GM12878 (cell line): Measurements from ENCODE around the gene CRB1. TPM values are rescaled to one million over a fixed set of nuclear protein-coding genes. Genes with fewer than 3 reads are reported as not detected.

ENCODE experiments used
- ATAC-seq: fragments of 200-7000 bp; cut with Tn5 transposase; 3 replicates; pipeline ENCODE4 v1.9.1; 2020; ENCODE audit warnings: mild to moderate bottlenecking, moderate library complexity
- BruUV-seq: library from RNA; stranded (reverse); fragments of 400-500 nt; replicated peaks from 2 replicates; lab custom pipeline; 2021; lab: Mats Ljungman, UMichigan
- CTCF ChIA-PET: fragments of 300-600 bp; sonication (Branson Sonifier 250); formaldehyde crosslinking; extraction: SDS; loops from one replicate; lab custom pipeline; 2021; ENCODE audit warnings: inconsistent platforms; lab: Yijun Ruan, JAX
- POLR2A ChIA-PET: fragments of 350-600 bp; formaldehyde crosslinking; extraction: SDS; loops from one replicate; lab custom pipeline; 2021; ENCODE audit warnings: inconsistent platforms; lab: Charles Lee
- RAD21 ChIA-PET: fragments of 300-600 bp; sonication (Branson Sonifier 250); formaldehyde crosslinking; loops from one replicate; lab custom pipeline; 2023; ENCODE audit warnings: antibody characterized with exemption; ENCODE audit not compliant: unreplicated experiment; lab: Charles Lee
- SMC1A ChIA-PET: fragments of 300-600 bp; sonication (Branson Sonifier 250); formaldehyde crosslinking; loops from one replicate; lab custom pipeline; 2023; ENCODE audit not compliant: unreplicated experiment, uncharacterized antibody; lab: Charles Lee
- DNase-seq: peaks from one replicate; pipeline ENCODE4 v3.0.0-alpha.2; 2011; ENCODE audit warnings: low read depth, low spot score
- FAIRE-seq: peaks from 3 replicates; lab custom pipeline; 2011; peaks lifted over from hg19 to GRCh38; lab: Jason Lieb, UNC
- H2AFZ ChIP-seq: 2 replicates; pipeline ENCODE4 v1.6.0; 2011; ENCODE audit warnings: low read depth, low read length, control low read depth; ENCODE audit not compliant: control insufficient read depth
- H3K27ac ChIP-seq: 2 replicates; pipeline ENCODE4 v1.5.1; 2011; ENCODE audit warnings: control low read depth; ENCODE audit not compliant: control insufficient read depth, insufficient read depth
- H3K27me3 ChIP-seq, 2 experiments: replicated peaks in 1 of 2; 2 replicates each; pipeline versions ENCODE4 v1.6.0 to v1.6.1; 2011; ENCODE audit warnings: low read length in 1 of 2; ENCODE audit not compliant: control insufficient read depth in 2 of 2, insufficient read depth in 2 of 2
- H3K36me3 ChIP-seq, 2 experiments: 2 replicates each; pipeline ENCODE4 v1.5.1; 2011; ENCODE audit warnings: low read length in 1 of 2; ENCODE audit not compliant: control insufficient read depth in 2 of 2, insufficient read depth in 2 of 2
- H3K4me1 ChIP-seq: 2 replicates; pipeline ENCODE4 v1.6.1; 2011; ENCODE audit warnings: mild to moderate bottlenecking, low read length, moderate library complexity, mixed read lengths; ENCODE audit not compliant: control insufficient read depth, insufficient read depth
- H3K4me2 ChIP-seq: 2 replicates; pipeline ENCODE4 v1.6.0; 2011; ENCODE audit warnings: control low read depth; ENCODE audit not compliant: control insufficient read depth, insufficient read depth
- H3K4me3 ChIP-seq: fragments of 200-600 bp; sonication (generic); 2 replicates; pipeline ENCODE4 v1.5.1; 2016
- H3K79me2 ChIP-seq: 2 replicates; pipeline ENCODE4 v1.6.0; 2011; ENCODE audit warnings: low read length; ENCODE audit not compliant: control insufficient read depth, insufficient read depth
- H3K9ac ChIP-seq: 2 replicates; pipeline ENCODE4 v1.8.0; 2011; ENCODE audit warnings: low read length, control low read depth, mixed read lengths; ENCODE audit not compliant: control insufficient read depth, insufficient read depth
- H3K9me3 ChIP-seq: replicated peaks from 3 replicates; pipeline ENCODE4 v1.5.1; 2011; ENCODE audit warnings: mild to moderate bottlenecking, low read length; ENCODE audit not compliant: control insufficient read depth, insufficient read depth
- H4K20me1 ChIP-seq: 2 replicates; pipeline ENCODE4 v1.6.0; 2011; ENCODE audit not compliant: control insufficient read depth, insufficient read depth
- CREB1 ChIP-seq: IDR thresholded peaks from 2 replicates; pipeline ENCODE4 v1.6.1; 2012; ENCODE audit warnings: low read depth, mild to moderate bottlenecking, inconsistent platforms
- E2F8 ChIP-seq: fragments of 450-650 bp; IDR thresholded peaks from 2 replicates; pipeline ENCODE4 v1.6.1; 2018; ENCODE audit warnings: mild to moderate bottlenecking, low read depth, moderate library complexity; ENCODE audit not compliant: partially characterized antibody
- ESRRA ChIP-seq: IDR thresholded peaks from 2 replicates; pipeline ENCODE4 v1.6.1; 2012; ENCODE audit warnings: mild to moderate bottlenecking, low read length, improper control_type of control experiment
- FOS ChIP-seq: IDR thresholded peaks from 3 replicates; pipeline ENCODE4 v1.6.1; 2011; ENCODE audit warnings: borderline replicate concordance; ENCODE audit not compliant: insufficient read length; ENCODE audit errors: extremely low read depth
- HSF1 ChIP-seq: fragments of 150-350 bp; IDR thresholded peaks from 2 replicates; pipeline ENCODE4 v1.6.1; 2014; ENCODE audit warnings: mild to moderate bottlenecking, low read depth, low read length
- IKZF1 ChIP-seq: fragments of 450-650 bp; conservative IDR thresholded peaks from 2 replicates; pipeline ENCODE4 v1.6.1; 2017; ENCODE audit warnings: antibody characterized with exemption, mild to moderate bottlenecking
- JUNB ChIP-seq: IDR thresholded peaks from 2 replicates; pipeline ENCODE4 v1.6.1; 2016; ENCODE audit warnings: antibody characterized with exemption, mild to moderate bottlenecking
- MAX ChIP-seq: IDR thresholded peaks from 2 replicates; pipeline ENCODE4 v1.6.1; 2012; ENCODE audit warnings: low read depth, low read length, improper control_type of control experiment
- MTA2 ChIP-seq: fragments of 450-650 bp; IDR thresholded peaks from 2 replicates; pipeline ENCODE4 v1.6.1; 2016; ENCODE audit warnings: low read depth, mild to moderate bottlenecking, moderate library complexity
- NFYA ChIP-seq: IDR thresholded peaks from 2 replicates; pipeline ENCODE4 v1.6.1; 2011; ENCODE audit warnings: low read depth, mild to moderate bottlenecking, low read length, improper control_type of control experiment, borderline replicate concordance
- RB1 ChIP-seq: fragments of 450-650 bp; formaldehyde crosslinking; IDR thresholded peaks from 2 replicates; pipeline ENCODE4 v1.6.1; 2017; ENCODE audit warnings: mild to moderate bottlenecking, borderline replicate concordance
- RELA ChIP-seq: fragments of 450-650 bp; IDR thresholded peaks from 2 replicates; pipeline ENCODE4 v1.8.0; 2014; ENCODE audit warnings: borderline replicate concordance; ENCODE audit not compliant: partially characterized antibody
- SPI1 ChIP-seq: IDR thresholded peaks from 2 replicates; pipeline ENCODE4 v1.6.1; 2011; ENCODE audit warnings: low read depth, mild to moderate bottlenecking, low read length, moderate library complexity, borderline replicate concordance; ENCODE audit not compliant: insufficient read depth
- USF2 ChIP-seq: IDR thresholded peaks from 2 replicates; pipeline ENCODE4 v1.6.1; 2011; ENCODE audit warnings: low read depth, low read length, improper control_type of control experiment, borderline replicate concordance
- ZNF24 ChIP-seq: fragments of 450-650 bp; IDR thresholded peaks from 2 replicates; pipeline ENCODE4 v1.6.1; 2017; ENCODE audit warnings: antibody characterized with exemption, mild to moderate bottlenecking
- WGBS: methylation state at CpG from one replicate; pipeline ENCODE4 v1.1.6; 2016; ENCODE audit warnings: low lambda C conversion rate; ENCODE audit not compliant: insufficient replicate concordance, insufficient coverage; ENCODE audit errors: missing lambda C conversion rate; 5-methylcytosine and 5-hydroxymethylcytosine counted together
- in situ Hi-C: fragments of 300-500 bp; cut with MboI; formaldehyde crosslinking; loops from 9 replicates; pipeline ENCODE4 v1.14.3; 2018; ENCODE audit warnings: mixed read lengths
- intact Hi-C: fragments of 100-400 bp; cut with micrococcal nuclease; formaldehyde crosslinking; loops from one replicate; pipeline ENCODE4 v1.14.2; 2022; ENCODE audit not compliant: unreplicated experiment
- polyA plus RNA-seq, 11 experiments: library from polyadenylated mRNA; depleted of rRNA in 4 of 11; unstranded in 6 of 11; stranded (reverse) in 5 of 11; fragments of >200 nt; fragmentation: Nextera tagmentation in 4 of 11; fragmentation: Illumina TruSeq in 1 of 11; extraction: Ambion mirVana in 4 of 11; extraction: Trizol in 1 of 11; gene quantifications; 1 replicate in 1 of 11; 2 replicates in 10 of 11; pipeline versions ENCODE4 v1.2.1 to v1.2.3, GENCODE V29; 2011 to 2016; ENCODE audit warnings: inconsistent platforms in 2 of 11, missing spikeins in 2 of 11, low read depth in 1 of 11
- total RNA-seq, 4 experiments: library from RNA; depleted of rRNA in 3 of 4; stranded (reverse); fragments of >200 nt in 3 of 4; fragmentation: Illumina TruSeq in 1 of 4; extraction: Trizol in 1 of 4; gene quantifications; 2 replicates each; pipeline versions ENCODE4 v1.2.1 to v1.2.3, GENCODE V29; 2013 to 2021

CRB1 gene
- total and polyA plus RNA-seq, 10 of the 15 experiments (the other 5 are each of a cell fraction or from before 2014, with no cell fraction given), result 0.06 to 0.10 (median 0.06) TPM; not detected in 7

GRCh38 chr1:197330213-197330612, 62.2 kb downstream of the CRB1 start:
- Histone ChIP-seq H3K79me2 (no peaks in the 10 kb centered on the region), H2AFZ (no peak overlapping the region), H3K4me1 (no peaks in the 10 kb centered on the region), H3K27ac (no peak overlapping the region), H3K4me2 (no peak overlapping the region), H3K36me3 (no peaks in the 10 kb centered on the region), H3K9ac (no peak overlapping the region), H3K9me3 (no peaks in the 10 kb centered on the region), H3K27me3 (no peaks in the 10 kb centered on the region; a peak in 1 of 4 replicates), H3K4me3 (no peak overlapping the region)
- POLR2A ChIA-PET, result no interaction called here
- no peak for FAIRE-seq
- no peak for ATAC-seq
- SMC1A ChIA-PET, result interaction anchor here (0.7 kb wide), 1 partner anchor 150 kb away, joined by 4 read pairs; no protein-coding TSS in a partner anchor
- no peak for DNase-seq
- RAD21 ChIA-PET, result no interaction called here
- CTCF ChIA-PET, result interaction anchor here (0.7 to 4.1 kb wide), 3 partner anchors 8 to 150 kb away, joined by 3 to 22 read pairs (median 5); no protein-coding TSS in a partner anchor
- BruUV-seq, result no TSS peak
- TF ChIP-seq MTA2 (no peak), CREB1 (no peak), MAX (no peak), JUNB (no peak), RB1 (no peak), IKZF1 (no peak), SPI1 (no peak), ESRRA (no peak), NFYA (no peak), USF2 (no peak), E2F8 (no peak), HSF1 (no peak), FOS (no peak), ZNF24 (no peak), RELA (no peak)
- TF ChIP-seq, all 136 proteins: peak for 0
- 30% methylated on average over 4 of the region's 4 CpGs for WGBS
- H4K20me1 ChIP-seq, result no peaks in the 10 kb centered on the region
- intact Hi-C loops, result no loop called here
- in situ Hi-C loops, result no loop called here
